K562 (cell line): ENCODE results near the gene ZNF140. TPM values are rescaled to one million over a fixed set of nuclear protein-coding genes. Genes with fewer than 3 reads are reported as not detected.
A peak's percentile ranks its signal among the peaks of the same experiment; 100 is the strongest.

ENCODE experiments used
- ARNT ChIP-seq, 2 experiments: fragments of 450-650 bp; IDR thresholded peaks; 2 replicates each; pipeline ENCODE4 v1.6.1; 2016; ENCODE audit warnings: mild to moderate bottlenecking in 1 of 2
- CBFA2T3 ChIP-seq: fragments of 450-650 bp; IDR thresholded peaks from 2 replicates; pipeline ENCODE4 v1.6.1; 2017
- CSDE1 ChIP-seq, 2 experiments: fragments of 450-650 bp; IDR thresholded peaks; 2 replicates each; pipeline ENCODE4 v1.6.1; 2016; ENCODE audit warnings: mild to moderate bottlenecking in 1 of 2
- ELF2 ChIP-seq: fragments of 250-450 bp; sonication (Bioruptor Pico); IDR thresholded peaks from 2 replicates; pipeline ENCODE4 v1.5.0; 2021; ENCODE audit warnings: mild to moderate bottlenecking
- ESRRB ChIP-seq: fragments of 250-450 bp; sonication (Bioruptor Pico); IDR thresholded peaks from 2 replicates; pipeline ENCODE4 v1.5.0; 2020; ENCODE audit warnings: mild to moderate bottlenecking, moderate library complexity, borderline replicate concordance
- EWSR1 ChIP-seq: fragments of 450-650 bp; IDR thresholded peaks from 2 replicates; pipeline ENCODE4 v1.6.1; 2018; ENCODE audit warnings: borderline replicate concordance, mild to moderate bottlenecking, low read depth, moderate library complexity; ENCODE audit not compliant: partially characterized antibody
- KAT7 ChIP-seq: sonication (generic); formaldehyde crosslinking; IDR thresholded peaks from 2 replicates; pipeline ENCODE4 v1.8.0; 2022; ENCODE audit warnings: missing genetic modification reagents, mild to moderate bottlenecking, borderline replicate concordance
- KLF13 ChIP-seq: fragments of 450-650 bp; IDR thresholded peaks from 2 replicates; pipeline ENCODE4 v1.6.1; 2016; ENCODE audit warnings: missing genetic modification characterization, low read depth, mild to moderate bottlenecking, missing compliant biosample characterization, moderate library complexity, borderline replicate concordance
- KLF16 ChIP-seq: IDR thresholded peaks from 2 replicates; pipeline ENCODE4 v1.6.1; 2016; ENCODE audit warnings: antibody characterized with exemption
- PHB2 ChIP-seq: fragments of 450-650 bp; IDR thresholded peaks from 2 replicates; pipeline ENCODE4 v1.6.1; 2017; ENCODE audit warnings: low read depth
- RCOR1 ChIP-seq, 2 experiments: IDR thresholded peaks; 2 replicates each; pipeline ENCODE4 v1.6.1; 2012; ENCODE audit warnings: low read depth in 2 of 2, low read length in 2 of 2, borderline replicate concordance in 1 of 2, improper control_type of control experiment in 1 of 2
- SMAD1 ChIP-seq: fragments of 150-350 bp; IDR thresholded peaks from 2 replicates; pipeline ENCODE4 v1.6.1; 2014; ENCODE audit warnings: low read length, low read depth; ENCODE audit not compliant: partially characterized antibody
- SRF ChIP-seq, 2 experiments: fragments of 250-450, 450-650 bp in 1 of 2; sonication (Bioruptor Pico) in 1 of 2; sonication (generic) in 1 of 2; formaldehyde crosslinking; IDR thresholded peaks; 2 replicates each; pipeline versions ENCODE4 v1.5.0 to v1.5.1; 2020 to 2022; ENCODE audit warnings: mild to moderate bottlenecking in 1 of 2, missing genetic modification reagents in 1 of 2
- STAT5A ChIP-seq: IDR thresholded peaks from 2 replicates; pipeline ENCODE4 v1.6.1; 2012; ENCODE audit warnings: low read length, inconsistent platforms, borderline replicate concordance
- TRIM24 ChIP-seq, 2 experiments: fragments of 450-650 bp; IDR thresholded peaks; 2 replicates each; pipeline ENCODE4 v1.6.1; 2016
- ZBTB7A ChIP-seq: IDR thresholded peaks from 2 replicates; pipeline ENCODE4 v1.6.1; 2011; ENCODE audit warnings: low read depth, mild to moderate bottlenecking, low read length, moderate library complexity, borderline replicate concordance; ENCODE audit not compliant: control insufficient read depth
- ZNF217 ChIP-seq: sonication (generic); formaldehyde crosslinking; IDR thresholded peaks from 2 replicates; pipeline ENCODE4 v1.8.0; 2022; ENCODE audit warnings: mild to moderate bottlenecking, missing genetic modification reagents
- ZNF24 ChIP-seq: fragments of 450-650 bp; IDR thresholded peaks from 2 replicates; pipeline ENCODE4 v1.6.1; 2016
- ZNF511 ChIP-seq: sonication (generic); formaldehyde crosslinking; IDR thresholded peaks from 2 replicates; pipeline ENCODE4 v1.8.0; 2022; ENCODE audit warnings: mild to moderate bottlenecking, missing genetic modification reagents
- ZNF707 ChIP-seq: fragments of 250-450 bp; sonication (Bioruptor Pico); conservative IDR thresholded peaks from 2 replicates; pipeline ENCODE4 v1.8.0; 2022; ENCODE audit warnings: inconsistent platforms, mild to moderate bottlenecking, moderate library complexity
- ZNF717 ChIP-seq: fragments of 250-450 bp; sonication (Bioruptor Pico); IDR thresholded peaks from 2 replicates; pipeline ENCODE4 v1.5.0; 2021
- polyA plus RNA-seq, 8 experiments: library from polyadenylated mRNA; depleted of rRNA in 4 of 8; stranded (reverse) in 5 of 8; unstranded in 3 of 8; fragments of >200 nt; fragmentation: Nextera tagmentation in 2 of 8; fragmentation: Illumina TruSeq in 1 of 8; extraction: Ambion mirVana in 2 of 8; extraction: Trizol in 1 of 8; gene quantifications; 2 replicates each; pipeline versions ENCODE4 v1.2.1 to v1.2.3, GENCODE V29; 2011 to 2014; ENCODE audit warnings: inconsistent platforms in 1 of 8, missing spikeins in 1 of 8
- total RNA-seq, 7 experiments: library from RNA; depleted of rRNA in 6 of 7; stranded (reverse); fragments of >200 nt in 6 of 7; fragmentation: Illumina TruSeq in 2 of 7; extraction: Trizol in 2 of 7; gene quantifications; 2 replicates each; pipeline versions ENCODE4 v1.2.1 to v1.2.3, GENCODE V29; 2011 to 2021; ENCODE audit warnings: low replicate concordance in 1 of 7
- TF ChIP-seq, protein P1 (sequence below): sonication (generic); formaldehyde crosslinking; IDR thresholded peaks from 2 replicates; pipeline ENCODE4 v1.8.1; 2023; ENCODE audit warnings: mild to moderate bottlenecking, missing genetic modification reagents
- TF ChIP-seq, protein P2 (sequence below): fragments of 450-650 bp; IDR thresholded peaks from 2 replicates; pipeline ENCODE4 v1.6.1; 2014; ENCODE audit warnings: low read depth, mild to moderate bottlenecking, moderate library complexity, borderline replicate concordance
- TF ChIP-seq, protein P3 (sequence below): fragments of 200-800 bp; sonication (Bioruptor generic); IDR thresholded peaks from 2 replicates; pipeline ENCODE4 v1.6.1; 2017; ENCODE audit warnings: missing genetic modification characterization, missing compliant biosample characterization

ZNF140 gene
- total and polyA plus RNA-seq, 9 of the 15 experiments (the other 6 are each of a cell fraction or from before 2014, with no cell fraction given) = 1.6 to 10.9 (median 5.3) TPM

DNA sequence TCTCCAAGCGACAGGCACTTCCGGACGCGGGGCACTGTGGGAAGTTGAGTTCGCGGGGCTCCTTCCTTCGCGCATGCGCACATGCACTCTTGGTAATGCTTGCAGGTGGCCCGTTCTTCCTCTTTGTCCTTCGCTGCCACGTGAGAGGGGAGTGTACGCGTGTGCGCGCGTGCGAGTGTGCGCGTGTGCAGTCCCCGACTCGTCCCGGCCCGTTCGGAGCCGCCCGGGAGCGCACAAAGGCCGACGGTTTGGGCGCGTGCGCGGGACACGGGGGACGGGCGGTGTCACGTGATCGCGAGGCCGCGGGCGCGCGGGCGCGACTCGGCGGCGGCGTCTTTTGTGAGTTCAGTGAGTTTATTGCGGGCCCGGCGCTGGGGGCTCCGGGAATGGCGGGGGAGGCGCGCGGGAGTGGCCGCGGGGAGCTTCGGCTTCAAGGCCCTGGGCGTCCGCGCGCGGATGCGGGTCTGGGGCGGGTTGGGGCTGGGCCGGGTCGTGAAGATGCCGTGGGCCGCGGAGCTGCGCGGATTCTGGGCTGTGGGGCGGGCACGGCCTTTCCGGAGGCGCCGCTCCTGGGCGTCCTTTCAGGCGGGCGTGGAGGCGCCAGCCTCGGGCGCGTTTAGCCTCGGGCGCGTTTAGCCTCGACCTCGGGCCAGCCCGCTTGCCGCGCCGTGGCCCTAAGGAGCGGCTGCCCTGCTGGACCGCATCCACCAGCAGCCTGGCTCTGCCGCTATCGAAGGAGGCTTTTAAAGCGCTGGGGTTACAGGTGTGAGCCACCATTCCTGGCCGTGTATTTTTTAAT lies 43.3 kb upstream of the ZNF140 start, which contains the start of gene ZNF84 (continued):
- TF ChIP-seq ZNF217 (CRISPR knock-in tag) (no peak), KLF13 (tag) (no peak), PHB2 (no peak), TRIM24 (IDR thresholded peaks at IDR 0.05) (no peak; a peak in 1 of 4 replicates), ZNF717 (CRISPR knock-in tag) (no peak), EWSR1 (no peak), ZBTB7A (peak; percentile 65; the same call in 1 of the 2 replicates), RCOR1 (IDR thresholded peaks at IDR 0.05; ENCODE audit: borderline replicate concordance in 1 of 2, low read depth in 2 of 2, low read length in 2 of 2) (peak in 1 of 2 experiments; percentile 23; a peak in 1 of 4 replicates), STAT5A (no peak), ZNF707 (CRISPR knock-in tag) (0 out of 2 replicates have a peak, but pooled peaks have one; percentile 7), KLF16 (no peak), SMAD1 (no peak), ARNT (IDR thresholded peaks at IDR 0.05) (no peak), SRF (CRISPR knock-in tag; IDR thresholded peaks at IDR 0.05) (no peak), CSDE1 (IDR thresholded peaks at IDR 0.05) (peak in 1 of 2 experiments; percentile 60; a peak in 1 of 4 replicates), ELF2 (CRISPR knock-in tag) (0 out of 2 replicates have a peak, but pooled peaks have one; percentile 17), KAT7 (no peak), ZNF511 (CRISPR knock-in tag) (peak; percentile 53), ZNF24 (no peak), ESRRB (no peak), CBFA2T3 (no peak)
- TF ChIP-seq, protein P1, sequence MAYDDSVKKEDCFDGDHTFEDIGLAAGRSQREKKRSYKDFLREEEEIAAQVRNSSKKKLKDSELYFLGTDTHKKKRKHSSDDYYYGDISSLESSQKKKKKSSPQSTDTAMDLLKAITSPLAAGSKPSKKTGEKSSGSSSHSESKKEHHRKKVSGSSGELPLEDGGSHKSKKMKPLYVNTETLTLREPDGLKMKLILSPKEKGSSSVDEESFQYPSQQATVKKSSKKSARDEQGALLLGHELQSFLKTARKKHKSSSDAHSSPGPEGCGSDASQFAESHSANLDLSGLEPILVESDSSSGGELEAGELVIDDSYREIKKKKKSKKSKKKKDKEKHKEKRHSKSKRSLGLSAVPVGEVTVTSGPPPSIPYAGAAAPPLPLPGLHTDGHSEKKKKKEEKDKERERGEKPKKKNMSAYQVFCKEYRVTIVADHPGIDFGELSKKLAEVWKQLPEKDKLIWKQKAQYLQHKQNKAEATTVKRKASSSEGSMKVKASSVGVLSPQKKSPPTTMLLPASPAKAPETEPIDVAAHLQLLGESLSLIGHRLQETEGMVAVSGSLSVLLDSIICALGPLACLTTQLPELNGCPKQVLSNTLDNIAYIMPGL (CRISPR knock-in tag) = no peak; the same call in 1 of the 2 replicates
- TF ChIP-seq, protein P2, sequence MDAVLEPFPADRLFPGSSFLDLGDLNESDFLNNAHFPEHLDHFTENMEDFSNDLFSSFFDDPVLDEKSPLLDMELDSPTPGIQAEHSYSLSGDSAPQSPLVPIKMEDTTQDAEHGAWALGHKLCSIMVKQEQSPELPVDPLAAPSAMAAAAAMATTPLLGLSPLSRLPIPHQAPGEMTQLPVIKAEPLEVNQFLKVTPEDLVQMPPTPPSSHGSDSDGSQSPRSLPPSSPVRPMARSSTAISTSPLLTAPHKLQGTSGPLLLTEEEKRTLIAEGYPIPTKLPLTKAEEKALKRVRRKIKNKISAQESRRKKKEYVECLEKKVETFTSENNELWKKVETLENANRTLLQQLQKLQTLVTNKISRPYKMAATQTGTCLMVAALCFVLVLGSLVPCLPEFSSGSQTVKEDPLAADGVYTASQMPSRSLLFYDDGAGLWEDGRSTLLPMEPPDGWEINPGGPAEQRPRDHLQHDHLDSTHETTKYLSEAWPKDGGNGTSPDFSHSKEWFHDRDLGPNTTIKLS = peak; percentile 93
- TF ChIP-seq, protein P3, sequence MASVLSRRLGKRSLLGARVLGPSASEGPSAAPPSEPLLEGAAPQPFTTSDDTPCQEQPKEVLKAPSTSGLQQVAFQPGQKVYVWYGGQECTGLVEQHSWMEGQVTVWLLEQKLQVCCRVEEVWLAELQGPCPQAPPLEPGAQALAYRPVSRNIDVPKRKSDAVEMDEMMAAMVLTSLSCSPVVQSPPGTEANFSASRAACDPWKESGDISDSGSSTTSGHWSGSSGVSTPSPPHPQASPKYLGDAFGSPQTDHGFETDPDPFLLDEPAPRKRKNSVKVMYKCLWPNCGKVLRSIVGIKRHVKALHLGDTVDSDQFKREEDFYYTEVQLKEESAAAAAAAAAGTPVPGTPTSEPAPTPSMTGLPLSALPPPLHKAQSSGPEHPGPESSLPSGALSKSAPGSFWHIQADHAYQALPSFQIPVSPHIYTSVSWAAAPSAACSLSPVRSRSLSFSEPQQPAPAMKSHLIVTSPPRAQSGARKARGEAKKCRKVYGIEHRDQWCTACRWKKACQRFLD (CRISPR knock-in tag) = peak; percentile 77
